Measurements from ENCODE around the gene PAX2.

The PAX2 gene

GRCh38 chr10:100751211-100751933 lies 6.0 kb downstream of the PAX2 start:
- H3K27ac ChIP-seq = no peak overlapping the region
- TF ChIP-seq, protein P1, sequence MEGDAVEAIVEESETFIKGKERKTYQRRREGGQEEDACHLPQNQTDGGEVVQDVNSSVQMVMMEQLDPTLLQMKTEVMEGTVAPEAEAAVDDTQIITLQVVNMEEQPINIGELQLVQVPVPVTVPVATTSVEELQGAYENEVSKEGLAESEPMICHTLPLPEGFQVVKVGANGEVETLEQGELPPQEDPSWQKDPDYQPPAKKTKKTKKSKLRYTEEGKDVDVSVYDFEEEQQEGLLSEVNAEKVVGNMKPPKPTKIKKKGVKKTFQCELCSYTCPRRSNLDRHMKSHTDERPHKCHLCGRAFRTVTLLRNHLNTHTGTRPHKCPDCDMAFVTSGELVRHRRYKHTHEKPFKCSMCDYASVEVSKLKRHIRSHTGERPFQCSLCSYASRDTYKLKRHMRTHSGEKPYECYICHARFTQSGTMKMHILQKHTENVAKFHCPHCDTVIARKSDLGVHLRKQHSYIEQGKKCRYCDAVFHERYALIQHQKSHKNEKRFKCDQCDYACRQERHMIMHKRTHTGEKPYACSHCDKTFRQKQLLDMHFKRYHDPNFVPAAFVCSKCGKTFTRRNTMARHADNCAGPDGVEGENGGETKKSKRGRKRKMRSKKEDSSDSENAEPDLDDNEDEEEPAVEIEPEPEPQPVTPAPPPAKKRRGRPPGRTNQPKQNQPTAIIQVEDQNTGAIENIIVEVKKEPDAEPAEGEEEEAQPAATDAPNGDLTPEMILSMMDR (conservative IDR thresholded peaks at IDR 0.05) = no peak
- no peak for TF ChIP-seq ZFX (IDR thresholded peaks at IDR 0.05)

DNA sequence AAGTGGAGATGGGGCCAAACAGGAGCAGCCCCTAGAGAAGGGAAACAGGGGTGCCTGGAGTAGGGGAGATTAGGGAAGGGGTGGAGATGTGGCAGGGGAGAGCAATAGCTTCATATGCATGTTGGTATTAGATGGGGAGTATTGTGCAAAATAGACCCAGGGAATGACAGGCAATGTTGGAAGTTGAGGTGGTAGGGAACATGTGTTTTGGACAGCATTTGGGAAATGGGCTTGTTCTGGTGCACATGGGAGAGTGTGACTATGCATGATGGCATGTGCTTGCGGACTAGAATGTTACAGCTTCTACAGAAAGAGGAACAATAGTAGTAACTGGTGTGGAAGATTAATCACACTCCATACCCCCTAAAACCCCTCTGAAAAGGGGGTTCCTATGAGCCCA lies 10.4 kb downstream of the PAX2 start:
- TF ChIP-seq ZFX (IDR thresholded peaks at IDR 0.05) = no peak
- TF ChIP-seq, protein P1 (conservative IDR thresholded peaks at IDR 0.05) = no peak
- no peak overlapping the region for H3K27ac ChIP-seq

DNA sequence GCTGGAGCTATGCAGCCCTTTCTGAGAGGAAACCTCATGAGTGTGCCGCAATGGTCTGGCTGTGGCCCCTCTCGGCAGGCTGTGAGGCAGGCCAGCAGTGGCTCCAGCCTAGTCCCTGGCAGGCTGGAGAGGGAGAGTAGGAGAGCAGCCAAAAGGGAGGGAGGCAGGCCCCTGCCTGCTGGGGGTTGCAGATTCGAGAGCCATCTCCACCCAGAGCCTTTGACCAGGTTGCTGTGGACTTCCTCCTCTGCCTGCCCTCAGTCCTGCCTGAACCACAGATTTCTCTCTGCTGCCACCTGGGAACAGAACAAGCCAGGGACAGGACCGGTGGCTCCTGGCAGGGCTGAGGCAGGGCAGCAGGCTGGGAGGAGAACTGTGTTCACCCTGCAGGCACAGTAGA lies 13.9 kb downstream of the PAX2 start:
- TF ChIP-seq, protein P1 (conservative IDR thresholded peaks at IDR 0.05) = no peak
- TF ChIP-seq ZFX (IDR thresholded peaks at IDR 0.05) = no peak
- H3K27ac ChIP-seq = no peak overlapping the region

GRCh38 chr10:100760726-100761125 lies 15.3 kb downstream of the PAX2 start:
- TF ChIP-seq, protein P1 (conservative IDR thresholded peaks at IDR 0.05) = no peak
- no peak for TF ChIP-seq ZFX (IDR thresholded peaks at IDR 0.05)
- H3K27ac ChIP-seq = no peak overlapping the region

DNA sequence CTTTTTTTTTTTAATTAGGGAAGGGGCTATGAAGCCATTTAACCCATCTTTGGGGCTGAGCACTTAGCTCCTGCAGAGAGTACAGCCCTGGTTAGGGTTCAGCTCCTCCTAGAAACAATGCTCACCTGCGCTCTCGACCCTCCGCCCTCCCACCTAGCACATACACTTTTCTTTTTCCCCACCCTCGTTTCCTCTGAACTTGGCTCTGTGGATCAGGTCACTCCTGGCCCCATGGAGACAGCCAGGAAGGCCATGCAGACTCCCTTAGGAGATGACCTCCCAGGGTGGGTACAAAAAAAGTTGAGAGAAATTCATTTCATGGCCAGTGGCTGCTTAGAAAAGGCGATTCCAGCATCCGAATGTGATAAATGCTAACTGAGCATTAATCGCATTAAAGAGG lies 15.8 kb downstream of the PAX2 start:
- no peak for TF ChIP-seq ZFX (IDR thresholded peaks at IDR 0.05)
- TF ChIP-seq, protein P1 (conservative IDR thresholded peaks at IDR 0.05) = no peak
- no peak overlapping the region for H3K27ac ChIP-seq

GRCh38 chr10:100763043-100763747 lies 17.8 kb downstream of the PAX2 start:
- no peak for TF ChIP-seq ZFX (IDR thresholded peaks at IDR 0.05)
- TF ChIP-seq, protein P1 (conservative IDR thresholded peaks at IDR 0.05) = no peak
- H3K27ac ChIP-seq = no peak overlapping the region

GRCh38 chr10:100766693-100767421 lies 21.5 kb downstream of the PAX2 start:
- TF ChIP-seq ZFX (IDR thresholded peaks at IDR 0.05) = no peak
- TF ChIP-seq, protein P1 (conservative IDR thresholded peaks at IDR 0.05) = no peak

More at GRCh38 chr10:100766693-100767421, 21.5 kb downstream of the PAX2 start:
- no peak overlapping the region for H3K27ac ChIP-seq
